Liver (tissue), 9 donors: Measurements from ENCODE around the gene SUGT1. TPM values are rescaled to one million over a fixed set of nuclear protein-coding genes. Genes with fewer than 3 reads are reported as not detected.

ENCODE experiments used
- DNase-seq: peaks from one replicate; pipeline ENCODE4 v3.0.0-alpha.2; 2017; ENCODE audit warnings: low spot score
- H3K27ac ChIP-seq, 2 donors: one replicate each; pipeline ENCODE4 v1.7.0; 2013; ENCODE audit warnings: inconsistent platforms in 2 of 2, low read length in 2 of 2, control low read depth in 1 of 2, low read depth in 1 of 2, mild to moderate bottlenecking in 1 of 2
- H3K27me3 ChIP-seq, 4 donors: one replicate each; pipeline versions ENCODE4 v1.6.1 to v1.7.0; 2013; ENCODE audit warnings: low read length in 3 of 4, inconsistent platforms in 1 of 4, mild to moderate bottlenecking in 1 of 4, moderate library complexity in 1 of 4; ENCODE audit not compliant: control insufficient read depth in 4 of 4, insufficient read depth in 4 of 4
- H3K36me3 ChIP-seq, 4 donors: one replicate each; pipeline versions ENCODE4 v1.6.1 to v1.7.0; 2013; ENCODE audit warnings: low read length in 3 of 4, mild to moderate bottlenecking in 3 of 4, low read depth in 1 of 4, moderate library complexity in 1 of 4; ENCODE audit not compliant: control insufficient read depth in 4 of 4, insufficient read depth in 3 of 4
- H3K4me1 ChIP-seq, 4 donors: one replicate each; pipeline versions ENCODE4 v1.6.1 to v1.7.0; 2013; ENCODE audit warnings: low read length in 3 of 4, mild to moderate bottlenecking in 3 of 4, moderate library complexity in 1 of 4; ENCODE audit not compliant: control insufficient read depth in 4 of 4, insufficient read depth in 4 of 4
- H3K4me3 ChIP-seq, 3 donors: one replicate each; pipeline versions ENCODE4 v1.6.1 to v1.7.0; 2013; ENCODE audit warnings: low read length in 3 of 3, control low read depth in 1 of 3, low read depth in 1 of 3, mild to moderate bottlenecking in 1 of 3
- H3K9ac ChIP-seq, 2 donors: one replicate each; pipeline ENCODE4 v1.7.0; 2013; ENCODE audit warnings: low read length in 2 of 2, mild to moderate bottlenecking in 2 of 2, moderate library complexity in 2 of 2, control low read depth in 1 of 2, low read depth in 1 of 2
- H3K9me3 ChIP-seq, 4 donors: one replicate each; pipeline versions ENCODE4 v1.6.1 to v1.7.0; 2013; ENCODE audit warnings: low read length in 3 of 4; ENCODE audit not compliant: control insufficient read depth in 4 of 4
- CTCF ChIP-seq: fragments of 150-350 bp; IDR thresholded peaks from 2 replicates; pipeline ENCODE4 v1.5.1; 2017; ENCODE audit warnings: improper control_type of control experiment, low read depth, low read length; ENCODE audit not compliant: missing input control
- EGR1 ChIP-seq, 2 donors: IDR thresholded peaks; 2 replicates each; pipeline ENCODE4 v1.6.1; 2016 to 2018; ENCODE audit warnings: antibody characterized with exemption in 2 of 2, low read depth in 2 of 2
- FOXA1 ChIP-seq: IDR thresholded peaks from 2 replicates; pipeline ENCODE4 v1.6.1; 2016; ENCODE audit warnings: antibody characterized with exemption
- GABPA ChIP-seq, 2 donors: IDR thresholded peaks in 1 of 2; conservative IDR thresholded peaks in 1 of 2; 2 replicates each; pipeline ENCODE4 v1.6.1; 2016; ENCODE audit warnings: antibody characterized with exemption in 2 of 2, mild to moderate bottlenecking in 1 of 2, moderate library complexity in 1 of 2
- HNF4A ChIP-seq, 2 donors: conservative IDR thresholded peaks; 2 replicates each; pipeline ENCODE4 v1.6.1; 2016; ENCODE audit warnings: antibody characterized with exemption in 2 of 2, mild to moderate bottlenecking in 2 of 2
- HNF4G ChIP-seq: IDR thresholded peaks from 2 replicates; pipeline ENCODE4 v1.6.1; 2016; ENCODE audit warnings: antibody characterized with exemption
- JUND ChIP-seq, 2 donors: IDR thresholded peaks; 2 replicates each; pipeline ENCODE4 v1.6.1; 2016; ENCODE audit warnings: antibody characterized with exemption in 2 of 2
- MAX ChIP-seq: IDR thresholded peaks from 2 replicates; pipeline ENCODE4 v1.6.1; 2016; ENCODE audit warnings: antibody characterized with exemption
- NR2F2 ChIP-seq: IDR thresholded peaks from 2 replicates; pipeline ENCODE4 v1.6.1; 2016; ENCODE audit warnings: antibody characterized with exemption
- RAD21 ChIP-seq, 2 donors: IDR thresholded peaks; 2 replicates each; pipeline ENCODE4 v1.6.1; 2016; ENCODE audit warnings: antibody characterized with exemption in 2 of 2, mild to moderate bottlenecking in 2 of 2
- REST ChIP-seq: IDR thresholded peaks from 2 replicates; pipeline ENCODE4 v1.6.1; 2016; ENCODE audit warnings: antibody characterized with exemption, mild to moderate bottlenecking
- RXRA ChIP-seq, 2 donors: IDR thresholded peaks; 2 replicates each; pipeline ENCODE4 v1.6.1; 2017 to 2018; ENCODE audit warnings: antibody characterized with exemption in 2 of 2, mild to moderate bottlenecking in 1 of 2
- SP1 ChIP-seq: IDR thresholded peaks from 2 replicates; pipeline ENCODE4 v1.6.1; 2018; ENCODE audit warnings: antibody characterized with exemption, mild to moderate bottlenecking
- TAF1 ChIP-seq: conservative IDR thresholded peaks from 2 replicates; pipeline ENCODE4 v1.6.1; 2016; ENCODE audit warnings: antibody characterized with exemption, mild to moderate bottlenecking
- YY1 ChIP-seq: IDR thresholded peaks from 2 replicates; pipeline ENCODE4 v1.6.1; 2016; ENCODE audit warnings: antibody characterized with exemption, mild to moderate bottlenecking
- WGBS: extraction: QIAGEN DNeasy Blood & Tissue Kit; methylation state at CpG from one replicate; pipeline ENCODE4 v1.1.7; 2013; 5-methylcytosine and 5-hydroxymethylcytosine counted together
- polyA plus RNA-seq, 2 donors: library from polyadenylated mRNA; stranded (reverse) in 1 of 2; unstranded in 1 of 2; fragments of 200-250 nt in 1 of 2; fragments of >200 nt in 1 of 2; fragmentation: Nextera tagmentation in 1 of 2; extraction: Ambion mirVana in 1 of 2; gene quantifications; one replicate each; pipeline versions ENCODE4 v1.2.1 to v1.2.3, GENCODE V29; 2013 to 2015
- total RNA-seq, 2 donors: library from RNA; depleted of rRNA; stranded (reverse); fragments of >200 nt; gene quantifications; one replicate each; pipeline ENCODE4 v1.2.3, GENCODE V29; 2014
- TF ChIP-seq, protein P1 (sequence below): IDR thresholded peaks from 2 replicates; pipeline ENCODE4 v1.6.1; 2016; ENCODE audit warnings: antibody characterized with exemption
- TF ChIP-seq, protein P2 (sequence below): IDR thresholded peaks from 2 replicates; pipeline ENCODE4 v1.6.1; 2016; ENCODE audit warnings: antibody characterized with exemption
- donor health status: healthy.
- donor health status: healthy.
- donor health status: healthy.
- donor health status: healthy.
- donor health status: healthy.

Gene SUGT1
- total and polyA plus RNA-seq, 4 donors, result 15.5 to 24.9 (median 20.8) TPM

DNA sequence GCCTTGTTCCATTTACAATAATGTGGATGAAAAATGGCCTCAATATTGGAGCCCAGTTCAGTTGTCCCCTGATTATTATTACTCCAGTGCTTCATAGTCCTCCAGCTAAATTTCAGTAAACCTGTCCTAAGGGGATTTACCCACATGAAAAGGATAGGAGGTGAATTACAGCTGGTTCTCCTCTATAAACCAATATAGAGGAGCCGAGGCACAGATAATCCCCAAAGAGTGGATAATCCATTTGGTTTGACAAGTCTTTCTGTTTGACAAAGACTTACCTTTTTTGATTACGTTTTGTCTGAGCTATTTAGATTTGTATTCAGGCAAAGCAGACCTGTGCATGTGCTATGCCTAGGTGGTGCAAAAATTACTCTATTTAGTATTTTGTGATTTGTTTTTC is 84.3 kb downstream of the SUGT1 start:
- Histone ChIP-seq H3K27me3 (peaks cover 0 to 7% (median 6%) of the 10 kb centered on the region in 4 donors), H3K4me1 (peaks cover 3 to 9% (median 8%) of the 10 kb centered on the region in 4 donors)

DNA sequence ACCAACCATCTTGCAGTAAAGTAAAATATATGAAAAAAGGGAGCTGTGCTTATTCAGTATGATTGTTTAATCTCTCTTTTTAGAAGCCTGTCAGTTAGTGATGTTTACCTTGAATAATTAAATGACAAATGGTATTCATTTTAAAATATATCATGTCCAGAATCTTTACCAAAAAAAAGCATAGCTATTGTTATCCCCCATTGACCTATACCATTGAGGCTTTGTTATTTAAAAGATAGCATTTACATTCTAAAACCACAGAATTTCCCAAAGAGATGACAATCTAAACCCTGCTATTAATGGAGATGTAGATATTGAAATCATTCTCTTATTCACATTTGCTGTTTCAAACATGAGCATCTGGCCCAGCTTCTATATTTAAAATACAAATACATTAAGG is 84.8 kb downstream of the SUGT1 start:
- DNase-seq, result no peak
- no peak overlapping the region for H3K27ac ChIP-seq
- no peak overlapping the region for H3K4me3 ChIP-seq
- H3K9me3 ChIP-seq, result no peaks in the 10 kb centered on the region
- H3K4me1 ChIP-seq, result peaks cover 3 to 9% (median 8%) of the 10 kb centered on the region in 4 donors
- no peak for TF ChIP-seq YY1
- TF ChIP-seq, protein P1, sequence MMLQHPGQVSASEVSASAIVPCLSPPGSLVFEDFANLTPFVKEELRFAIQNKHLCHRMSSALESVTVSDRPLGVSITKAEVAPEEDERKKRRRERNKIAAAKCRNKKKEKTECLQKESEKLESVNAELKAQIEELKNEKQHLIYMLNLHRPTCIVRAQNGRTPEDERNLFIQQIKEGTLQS, result no peak
- H3K36me3 ChIP-seq, result no peaks in the 10 kb centered on the region
- H3K27me3 ChIP-seq, result peaks cover 0 to 7% (median 6%) of the 10 kb centered on the region in 4 donors
- no peak overlapping the region for H3K9ac ChIP-seq

More for the DNA sequence above, 84.3 kb downstream of the SUGT1 start:
- Histone ChIP-seq H3K27ac (no peak overlapping the region), H3K9me3 (no peaks in the 10 kb centered on the region), H3K36me3 (no peaks in the 10 kb centered on the region), H3K4me3 (no peak overlapping the region), H3K9ac (no peak overlapping the region)
- DNase-seq, result no peak
- 67% methylated on average over 2 of the region's 2 CpGs for WGBS
- TF ChIP-seq GABPA (IDR thresholded peaks at IDR 0.05 in 1 of 2, conservative IDR thresholded peaks at IDR 0.05 in 1 of 2), result no peak
- no peak for TF ChIP-seq RXRA (IDR thresholded peaks at IDR 0.05)
- TF ChIP-seq YY1, result no peak
- TF ChIP-seq FOXA1, result no peak
- no peak for TF ChIP-seq SP1
- TF ChIP-seq JUND (IDR thresholded peaks at IDR 0.05), result no peak
- TF ChIP-seq, protein P2, sequence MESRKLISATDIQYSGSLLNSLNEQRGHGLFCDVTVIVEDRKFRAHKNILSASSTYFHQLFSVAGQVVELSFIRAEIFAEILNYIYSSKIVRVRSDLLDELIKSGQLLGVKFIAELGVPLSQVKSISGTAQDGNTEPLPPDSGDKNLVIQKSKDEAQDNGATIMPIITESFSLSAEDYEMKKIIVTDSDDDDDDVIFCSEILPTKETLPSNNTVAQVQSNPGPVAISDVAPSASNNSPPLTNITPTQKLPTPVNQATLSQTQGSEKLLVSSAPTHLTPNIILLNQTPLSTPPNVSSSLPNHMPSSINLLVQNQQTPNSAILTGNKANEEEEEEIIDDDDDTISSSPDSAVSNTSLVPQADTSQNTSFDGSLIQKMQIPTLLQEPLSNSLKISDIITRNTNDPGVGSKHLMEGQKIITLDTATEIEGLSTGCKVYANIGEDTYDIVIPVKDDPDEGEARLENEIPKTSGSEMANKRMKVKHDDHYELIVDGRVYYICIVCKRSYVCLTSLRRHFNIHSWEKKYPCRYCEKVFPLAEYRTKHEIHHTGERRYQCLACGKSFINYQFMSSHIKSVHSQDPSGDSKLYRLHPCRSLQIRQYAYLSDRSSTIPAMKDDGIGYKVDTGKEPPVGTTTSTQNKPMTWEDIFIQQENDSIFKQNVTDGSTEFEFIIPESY, result no peak
- no peak for TF ChIP-seq EGR1 (IDR thresholded peaks at IDR 0.05; ENCODE audit: low read depth in 2 of 2)
- TF ChIP-seq CTCF, result no peak
- no peak for TF ChIP-seq NR2F2
- TF ChIP-seq HNF4A (conservative IDR thresholded peaks at IDR 0.05), result no peak
- no peak for TF ChIP-seq HNF4G
- no peak for TF ChIP-seq TAF1
- no peak for TF ChIP-seq RAD21 (IDR thresholded peaks at IDR 0.05)
- TF ChIP-seq, protein P1, result no peak

DNA sequence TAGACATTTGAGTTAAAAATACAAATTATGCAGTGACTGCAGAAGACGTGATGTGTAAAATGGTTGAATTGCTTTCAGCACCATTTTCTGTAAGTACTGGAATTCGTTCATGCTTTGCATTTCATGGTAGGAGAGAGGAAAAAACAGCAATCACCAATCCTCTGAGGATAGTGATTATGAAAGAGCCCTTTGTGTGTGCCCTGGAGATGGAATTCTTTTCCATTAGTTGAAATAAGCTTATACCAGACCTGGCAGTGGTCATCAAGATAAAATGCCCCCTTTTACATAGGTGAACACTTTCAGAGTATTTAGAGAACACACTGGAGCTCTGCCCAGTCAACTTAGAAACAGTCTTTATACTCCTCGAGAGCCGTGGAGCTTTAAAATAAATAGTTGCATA is 85.3 kb downstream of the SUGT1 start:
- Histone ChIP-seq H3K36me3 (no peaks in the 10 kb centered on the region), H3K27ac (no peak overlapping the region), H3K4me3 (no peak overlapping the region), H3K9ac (no peak overlapping the region), H3K4me1 (peaks cover 3 to 9% (median 8%) of the 10 kb centered on the region in 4 donors), H3K9me3 (no peaks in the 10 kb centered on the region), H3K27me3 (peaks cover 0 to 7% (median 6%) of the 10 kb centered on the region in 4 donors)
- TF ChIP-seq JUND (IDR thresholded peaks at IDR 0.05) (no peak), SP1 (no peak), REST (no peak), RXRA (IDR thresholded peaks at IDR 0.05) (no peak), EGR1 (IDR thresholded peaks at IDR 0.05; ENCODE audit: low read depth in 2 of 2) (no peak), MAX (no peak), TAF1 (no peak), RAD21 (IDR thresholded peaks at IDR 0.05) (no peak)
- TF ChIP-seq, protein P2, result no peak
- no peak for DNase-seq
- 68% methylated on average over 4 of the region's 4 CpGs for WGBS
